Activated naive CD4-positive, alpha-beta T cell treated with anti-CD3 and anti-CD28 coated beads, Interleukin-2, amount 50 U/mL, for 16 hours (primary cell): ENCODE measurements around the gene PPP2R2C.

Experiments
- DNase-seq: peaks from one replicate; pipeline ENCODE4 v3.0.0-alpha.2; 2020

Gene PPP2R2C

GRCh38 chr4:6278801-6279197 lies 193.6 kb downstream of the PPP2R2C start:
- DNase-seq: no peak

- DNase-seq: no peak
These were observed 194.2 kb downstream of the PPP2R2C start for GRCh38 chr4:6277935-6278800.

- no peak for DNase-seq
These were observed 195.1 kb downstream of the PPP2R2C start for GRCh38 chr4:6277139-6277802.

GRCh38 chr4:6275898-6276806 lies 196.3 kb downstream of the PPP2R2C start:
- DNase-seq: no peak

GRCh38 chr4:6275351-6275750 lies 197.1 kb downstream of the PPP2R2C start:
- no peak for DNase-seq

GRCh38 chr4:6273661-6273990 lies 198.8 kb downstream of the PPP2R2C start:
- DNase-seq: no peak

GRCh38 chr4:6272863-6273660 lies 199.4 kb downstream of the PPP2R2C start:
- no peak for DNase-seq

GRCh38 chr4:6271701-6272465 lies 200.5 kb downstream of the PPP2R2C start:
- no peak for DNase-seq

- DNase-seq: no peak
These were observed 201.2 kb downstream of the PPP2R2C start for GRCh38 chr4:6271206-6271605.

- DNase-seq: no peak
These were observed 201.7 kb downstream of the PPP2R2C start for GRCh38 chr4:6270636-6271121.
